Stimulated activated CD4-positive, alpha-beta T cell treated with anti-CD3 and anti-CD28 coated beads, Interleukin-4, amount 100 ng/mL, for 1 hour (primary cell): ENCODE data around the gene NACC2.

Experiments
- DNase-seq: peaks from one replicate; pipeline ENCODE4 v3.0.0-alpha.2; 2020

NACC2 gene

DNA sequence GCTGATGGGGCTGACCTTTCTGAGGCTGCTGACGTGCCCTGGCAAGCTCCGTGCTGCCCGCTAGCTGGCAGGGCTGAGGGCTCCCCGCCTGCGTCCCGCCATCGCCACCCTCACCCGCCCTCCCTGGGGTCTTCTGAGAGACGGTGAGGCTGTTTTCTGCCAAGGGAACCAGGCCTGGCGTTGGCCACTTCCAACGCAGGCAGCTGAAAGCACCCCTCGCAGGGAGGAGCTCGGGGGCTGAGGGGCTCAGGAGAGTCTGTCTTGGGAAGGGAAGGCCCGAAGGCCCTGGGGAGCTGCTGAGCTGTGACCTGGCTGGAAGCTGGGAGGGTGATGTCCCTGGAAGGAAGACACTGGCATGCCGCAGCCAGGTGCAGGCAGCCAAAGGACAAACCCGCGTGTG lies 33.3 kb upstream of the NACC2 start:
- DNase-seq = no peak

DNA sequence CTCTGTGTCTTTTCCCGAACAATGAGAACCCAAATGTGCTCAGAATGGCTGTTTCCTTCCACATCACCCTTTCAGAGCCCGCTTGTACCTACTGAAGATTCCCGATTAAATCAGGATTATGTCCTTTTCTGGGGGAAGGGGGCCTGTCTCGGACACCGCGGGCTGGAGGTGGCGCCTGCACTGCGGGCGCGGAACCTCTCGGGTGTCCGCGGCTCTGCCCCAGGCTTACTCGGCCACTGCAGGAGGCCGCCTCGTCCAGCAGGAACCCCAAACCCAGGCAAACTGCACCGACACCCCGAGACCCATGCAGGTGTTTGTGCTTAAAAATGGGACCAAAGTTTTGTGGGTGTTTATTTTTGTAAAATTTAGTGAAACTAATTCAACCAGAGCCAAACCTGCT lies 32.2 kb upstream of the NACC2 start:
- no peak for DNase-seq

DNA sequence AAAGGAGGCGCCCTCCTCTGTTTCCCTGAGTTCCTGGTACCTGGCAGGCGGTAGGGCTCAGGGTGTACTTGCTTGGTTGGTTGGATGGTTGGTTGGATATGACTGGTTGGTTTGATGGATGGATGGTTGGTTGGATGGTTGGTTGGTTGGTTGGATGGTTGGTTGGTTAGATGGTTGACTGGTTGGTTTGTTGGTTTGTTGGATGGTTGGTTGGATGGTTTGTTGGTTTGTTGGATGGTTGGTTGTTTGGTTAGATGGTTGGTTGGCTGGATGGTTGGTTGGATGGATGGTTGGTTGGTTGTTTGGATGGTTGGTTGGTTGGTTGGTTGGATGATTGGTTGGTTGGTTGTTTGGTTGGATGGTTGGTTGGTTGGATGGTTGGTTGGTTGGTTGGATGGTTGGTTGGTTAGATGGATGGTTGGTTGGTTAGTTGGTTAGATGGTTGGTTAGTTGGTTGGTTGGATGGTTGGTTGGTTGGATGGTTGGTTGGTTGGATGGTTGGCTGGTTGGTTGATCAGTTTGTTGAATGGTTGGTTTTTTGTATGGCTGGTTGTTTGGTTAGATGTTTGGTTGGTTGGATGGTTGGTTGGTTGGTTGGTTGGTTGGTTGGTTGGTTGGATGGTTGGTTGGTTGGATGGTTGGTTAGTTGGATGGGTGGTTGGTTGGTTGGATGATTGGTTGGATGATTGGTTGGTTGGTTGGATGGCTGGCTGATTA lies 30.0 kb upstream of the NACC2 start:
- DNase-seq = no peak

DNA sequence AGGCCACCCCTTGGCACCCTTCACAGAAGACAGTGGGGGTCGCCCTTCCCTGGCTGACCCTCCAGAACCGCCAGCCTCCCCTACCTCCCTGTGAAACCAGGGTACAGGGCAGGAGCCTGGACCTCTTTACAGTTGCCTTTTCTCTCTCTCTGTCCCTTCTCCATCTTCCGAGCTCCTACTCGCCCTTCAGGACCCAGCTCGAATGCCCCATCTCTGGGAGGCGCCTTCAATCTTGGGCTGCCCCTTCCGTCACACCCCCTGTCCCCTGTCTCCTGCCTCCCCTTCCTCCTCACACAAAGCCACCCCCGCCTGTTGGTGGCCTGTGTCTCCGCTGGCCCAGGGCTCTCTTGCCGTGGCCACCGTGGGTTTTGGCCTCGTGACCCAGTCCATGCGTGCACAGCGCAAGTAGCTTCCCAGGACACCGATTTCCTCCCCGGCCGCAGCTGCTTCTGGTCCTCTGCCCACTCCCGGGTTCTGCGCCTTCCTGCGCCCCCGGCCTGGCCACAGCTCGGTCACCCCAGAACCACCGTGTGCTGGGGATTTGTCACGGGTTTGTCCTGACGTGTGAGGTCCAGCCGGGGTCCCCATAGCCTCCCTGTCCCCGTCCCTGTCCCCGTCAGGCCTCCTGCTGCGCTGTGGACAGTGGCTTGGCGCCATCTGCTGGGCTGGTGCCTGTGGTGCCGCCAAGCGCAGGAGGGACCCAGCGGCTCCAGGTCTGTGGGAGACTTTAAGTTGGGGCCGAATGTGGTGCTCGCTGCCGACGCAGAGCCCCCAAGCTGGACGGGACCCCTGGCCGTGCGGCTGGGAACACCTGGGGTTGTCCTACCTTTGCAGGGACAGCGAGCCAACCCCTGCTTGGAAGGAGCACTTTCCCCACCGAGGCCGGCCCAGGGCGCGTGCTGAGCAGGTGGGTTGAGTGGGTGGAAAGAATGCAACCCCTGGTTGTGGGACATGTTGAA lies 27.6 kb upstream of the NACC2 start:
- peak; percentile 83 for DNase-seq

DNA sequence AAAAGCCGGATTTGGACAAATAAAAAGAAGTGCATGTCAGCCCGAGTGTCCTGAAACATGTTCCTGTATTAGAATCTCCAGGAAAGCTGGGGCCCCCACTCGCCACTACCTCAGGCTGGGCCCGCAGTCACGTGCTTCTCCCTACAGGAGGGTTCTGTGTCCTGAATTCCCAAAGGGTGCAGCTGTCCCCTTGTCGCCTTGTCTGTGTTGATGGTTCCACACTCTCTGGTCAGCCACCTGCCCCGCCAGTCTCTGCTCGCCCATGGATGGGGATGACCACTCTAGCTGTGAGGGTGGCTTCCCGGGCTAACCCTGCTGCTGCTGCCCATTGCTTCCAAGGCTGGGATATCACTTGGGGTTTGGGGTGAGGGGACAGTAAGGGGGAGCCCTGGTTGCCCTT lies 26.7 kb upstream of the NACC2 start:
- DNase-seq = no peak

DNA sequence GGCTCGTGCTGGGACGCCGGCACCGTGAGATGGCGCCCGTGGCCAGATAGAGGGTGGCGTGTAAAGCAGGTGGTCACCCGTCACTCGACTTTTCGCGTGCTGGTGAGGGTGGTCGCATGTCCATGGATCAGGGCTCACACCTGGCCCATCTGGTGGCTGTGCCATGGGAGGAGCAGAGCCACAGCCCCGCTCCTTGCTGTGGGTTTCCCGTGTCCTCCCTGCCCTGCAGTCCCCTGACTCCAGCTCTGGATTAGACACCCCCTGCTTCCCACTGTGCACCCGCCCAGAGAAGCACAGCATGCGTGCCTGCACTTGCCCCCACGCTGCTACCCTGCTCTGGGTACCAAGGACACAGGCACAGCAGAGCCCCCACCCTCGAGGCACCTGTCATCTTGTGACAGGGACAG lies 25.4 kb upstream of the NACC2 start:
- no peak for DNase-seq

DNA sequence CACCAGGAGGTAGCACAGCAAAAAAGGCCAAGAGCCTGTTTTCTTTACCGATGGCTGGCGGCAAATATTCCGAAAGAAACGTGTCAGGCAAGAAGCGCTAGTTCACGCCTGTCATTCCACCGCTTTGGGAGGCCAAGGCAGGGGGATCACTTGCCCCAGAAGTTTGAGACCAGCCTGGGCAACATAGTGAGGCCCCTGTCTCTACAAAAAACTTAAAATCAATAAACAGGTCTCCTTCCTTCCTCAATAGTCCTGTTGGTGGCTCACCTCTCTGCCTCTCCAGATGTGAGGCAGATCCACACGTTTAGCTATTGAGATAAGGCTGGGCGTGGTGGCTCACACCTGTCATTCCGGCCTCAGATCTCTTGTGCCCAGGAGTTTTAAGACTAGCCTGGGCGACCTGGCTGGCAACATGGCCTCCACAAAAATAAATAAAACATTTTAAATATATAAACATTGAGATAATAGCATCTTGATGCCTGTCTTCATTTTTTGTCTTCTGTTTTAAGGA lies 24.8 kb upstream of the NACC2 start:
- DNase-seq = no peak

DNA sequence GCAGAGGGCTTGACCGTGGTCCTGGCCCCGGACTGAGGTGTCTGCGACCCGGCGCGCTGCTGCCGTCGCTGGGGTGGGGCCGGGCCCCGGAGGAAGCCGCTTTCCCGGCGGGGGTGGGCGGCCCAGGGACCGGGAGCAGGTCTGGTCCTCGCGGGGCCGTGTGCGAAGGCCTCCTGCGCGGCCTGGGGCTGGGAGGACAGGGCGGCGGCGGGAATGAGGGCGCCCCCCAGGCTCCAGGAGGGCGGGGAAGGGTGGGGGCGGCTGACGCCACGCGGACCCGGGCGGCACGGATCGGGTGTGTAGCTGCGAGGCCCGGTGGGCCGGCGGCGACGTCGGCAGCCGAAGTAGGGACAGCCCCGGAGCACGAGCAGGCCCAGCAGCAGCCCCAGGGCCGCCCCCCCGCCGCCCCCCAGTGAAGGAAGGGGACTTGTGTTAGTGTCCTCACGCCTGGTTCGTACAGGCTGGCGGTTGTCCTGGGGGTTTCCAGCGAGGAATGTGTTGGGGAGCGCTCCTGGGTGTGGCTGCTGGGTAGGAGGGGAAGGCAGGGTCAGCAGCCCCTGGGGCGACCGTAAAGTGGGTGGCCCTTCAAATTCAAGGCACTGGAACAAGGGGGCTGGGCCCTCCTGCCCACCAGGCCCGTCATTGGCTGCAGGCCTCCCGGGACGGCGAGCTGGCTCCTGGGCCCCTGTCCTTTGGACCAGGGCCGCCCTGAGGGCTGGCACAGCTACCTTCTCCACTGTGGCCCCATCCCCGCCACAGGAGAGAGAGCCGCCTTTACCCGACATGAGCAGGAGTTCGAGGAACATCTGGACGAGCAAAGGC lies 24.2 kb upstream of the NACC2 start:
- DNase-seq = peak; percentile 38

DNA sequence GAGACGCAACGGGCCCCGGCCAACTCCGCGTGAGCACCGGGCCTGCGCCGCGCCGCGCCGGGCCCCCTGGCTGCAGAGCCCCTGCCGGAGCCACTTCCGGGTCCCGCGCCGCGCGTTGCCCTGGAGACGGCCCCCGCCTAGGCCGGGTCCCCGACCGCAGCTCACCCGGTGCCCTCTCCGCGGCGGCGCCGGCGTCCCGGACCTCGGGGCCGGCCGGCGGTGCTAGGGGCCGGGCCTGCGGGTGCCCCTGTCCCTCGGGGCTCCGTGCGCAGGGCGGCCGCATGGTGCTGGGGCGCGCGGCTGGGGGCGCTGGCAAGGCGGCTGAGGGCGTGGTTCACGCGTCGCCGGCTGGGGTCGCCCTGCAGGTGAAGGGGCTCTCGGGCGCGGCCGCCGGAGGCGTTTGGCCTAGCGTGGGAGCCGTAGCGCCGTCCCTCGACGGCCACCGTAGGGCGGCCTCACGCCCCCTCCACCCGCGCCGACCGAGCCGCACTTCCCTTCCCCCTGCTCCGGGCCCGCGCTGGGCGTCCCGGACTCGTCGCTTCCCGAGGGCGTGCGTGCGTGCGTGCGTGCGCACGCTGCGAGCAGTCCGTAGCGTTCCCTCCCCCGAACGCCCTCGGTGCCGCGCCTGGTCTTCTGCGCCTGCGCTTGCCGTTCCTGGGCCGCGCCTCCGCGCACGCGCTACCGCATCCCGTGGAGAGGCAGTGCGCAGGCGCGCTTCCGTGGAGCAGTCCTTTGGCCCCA lies 23.4 kb upstream of the NACC2 start, which contains the start of gene TMEM250:
Gene TMEM250, minus strand, starts transcription at position 556 of the 741 bp plus-strand sequence. CDS start 1,975 bp downstream, outside the sequence.
- DNase-seq = peak; percentile 96

DNA sequence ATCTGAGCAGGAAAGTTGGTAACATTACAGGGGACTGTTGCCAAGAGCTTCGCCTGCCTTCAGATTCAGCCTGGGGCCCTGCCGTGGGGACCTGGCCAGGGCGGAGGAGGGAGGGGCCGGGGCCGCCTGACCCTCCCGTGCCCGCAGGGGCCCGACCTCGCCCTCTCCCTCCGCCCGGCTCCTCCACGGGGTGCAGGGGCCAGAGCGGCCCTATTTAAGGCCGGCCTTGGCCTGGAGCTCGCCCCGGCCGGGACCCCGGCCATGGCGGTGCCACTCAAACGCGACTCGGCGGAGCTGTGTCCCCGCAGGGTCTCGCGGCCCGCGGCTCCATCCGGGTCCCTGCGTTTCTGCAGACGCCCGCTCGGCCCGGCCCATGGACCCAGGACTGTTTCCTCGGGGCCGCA lies 22.8 kb upstream of the NACC2 start:
- no peak for DNase-seq

DNA sequence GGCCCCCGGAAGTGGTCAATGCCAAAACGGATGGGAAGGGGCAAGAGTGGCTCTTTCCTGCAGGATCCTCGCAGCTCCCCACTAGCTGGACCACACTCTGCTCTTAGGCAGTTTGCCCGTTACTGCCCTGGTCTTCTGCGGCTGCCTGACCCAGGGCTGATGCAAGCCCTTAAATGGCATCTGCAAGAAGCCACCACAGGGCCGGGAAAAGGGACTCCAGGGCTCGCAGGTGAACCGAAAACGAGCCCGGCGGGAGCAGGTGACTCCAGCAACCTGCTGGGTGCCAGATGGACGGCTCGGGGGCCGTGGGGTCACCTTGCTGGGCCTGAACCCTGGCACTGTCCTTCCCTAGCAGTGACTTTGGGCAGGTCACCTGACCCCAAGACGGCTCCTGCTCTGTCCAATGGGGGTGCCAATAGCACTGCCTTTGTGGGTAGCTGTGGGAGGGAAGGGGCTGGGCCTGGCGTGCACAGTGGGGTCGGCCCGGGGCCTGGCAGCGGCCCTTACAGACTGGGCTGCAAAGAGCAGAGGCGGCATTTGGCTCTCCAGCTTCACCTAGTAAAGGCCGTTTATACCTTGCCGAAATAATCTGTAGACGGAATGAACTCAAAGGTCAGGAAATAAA lies 22.3 kb upstream of the NACC2 start:
- no peak for DNase-seq

DNA sequence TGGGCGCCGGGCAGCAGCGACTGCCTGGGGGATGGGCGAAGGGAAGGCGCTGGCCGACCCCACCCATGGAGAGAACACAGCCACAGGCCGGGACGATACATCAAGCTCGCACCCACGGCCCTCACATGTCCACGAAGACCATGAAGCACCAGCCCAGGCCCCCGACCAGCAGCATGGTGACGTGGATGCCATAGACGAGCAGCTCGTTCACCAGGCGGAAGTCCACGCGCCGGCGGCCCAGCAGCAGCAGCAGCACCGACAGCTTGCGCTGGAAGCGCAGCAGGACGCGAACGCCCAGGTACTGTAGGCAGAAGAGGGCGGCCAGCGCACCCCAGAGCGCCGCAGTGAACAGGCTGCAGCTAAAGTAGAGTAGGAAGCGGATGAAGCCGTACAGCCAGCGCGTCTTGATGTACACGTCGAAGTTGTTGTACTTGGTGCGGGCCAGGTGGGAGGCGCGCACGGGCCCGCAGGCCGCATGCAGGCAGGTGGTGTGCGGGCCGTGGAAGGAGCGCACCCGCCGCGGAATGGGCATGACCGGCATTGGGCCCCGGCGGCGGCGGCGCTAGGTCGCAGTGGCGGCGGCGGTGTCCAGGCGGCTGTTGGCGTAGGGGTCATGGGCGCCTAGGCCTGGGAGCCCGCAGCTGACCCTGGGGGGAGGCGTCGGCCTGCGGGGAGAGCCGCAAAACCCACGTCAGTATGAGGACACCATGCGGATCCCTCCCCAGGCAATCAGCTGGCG lies 21.4 kb upstream of the NACC2 start:
- DNase-seq = no peak

DNA sequence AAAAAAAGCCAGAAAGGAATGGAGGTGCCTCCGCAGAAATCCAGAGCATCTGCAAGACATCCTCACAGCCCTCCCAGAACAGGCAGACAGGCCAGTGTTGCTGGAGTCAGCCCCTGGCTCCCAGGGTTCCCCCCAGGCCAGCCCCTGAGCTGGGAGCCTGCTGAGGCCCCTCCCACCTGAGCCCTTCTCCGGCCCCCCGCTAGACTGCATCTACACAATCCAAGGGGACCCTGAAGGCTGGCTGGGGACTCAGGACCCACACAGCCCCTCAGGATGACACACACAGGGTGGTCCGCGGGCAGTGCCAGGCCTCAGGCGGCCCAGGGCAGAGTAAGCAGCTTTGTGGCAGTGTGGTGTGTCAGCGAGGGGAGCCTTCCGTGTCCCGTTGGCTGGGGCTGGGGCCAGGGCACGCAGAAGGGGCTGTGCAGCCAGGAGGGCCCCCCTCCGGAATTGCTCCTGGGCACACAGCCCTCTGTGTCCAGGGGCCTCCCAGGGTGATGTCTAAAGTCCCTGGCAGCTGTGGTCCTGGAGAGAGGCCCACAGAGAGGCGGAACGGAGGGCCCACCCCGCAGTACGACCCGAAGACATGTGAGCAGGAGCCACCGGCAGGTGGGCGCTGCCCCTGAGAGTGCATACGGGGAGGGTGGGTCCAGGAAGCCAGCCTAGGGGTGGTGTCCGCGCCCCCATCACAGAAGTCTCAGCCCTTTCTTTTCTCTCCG lies 20.7 kb upstream of the NACC2 start:
- DNase-seq = no peak

DNA sequence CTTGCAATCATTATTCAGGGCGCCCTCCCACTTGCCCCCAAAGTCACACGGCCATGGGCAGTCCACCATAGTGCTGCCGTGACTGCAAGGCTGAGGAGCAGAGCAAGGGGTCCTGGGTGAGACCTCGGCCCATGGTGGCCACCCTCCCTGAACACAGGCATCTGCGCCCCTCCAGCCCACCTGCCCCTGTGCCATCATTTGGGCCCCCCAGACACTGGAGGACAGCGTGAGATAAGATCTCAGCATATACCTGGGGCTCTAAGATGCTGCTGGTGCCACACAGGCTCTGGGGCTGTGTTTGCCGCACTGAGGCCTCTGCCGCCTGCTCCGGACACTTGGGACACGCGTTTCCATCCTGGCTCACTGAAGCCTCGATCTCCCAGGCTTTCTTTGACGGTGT lies 20.1 kb upstream of the NACC2 start:
- DNase-seq = no peak

DNA sequence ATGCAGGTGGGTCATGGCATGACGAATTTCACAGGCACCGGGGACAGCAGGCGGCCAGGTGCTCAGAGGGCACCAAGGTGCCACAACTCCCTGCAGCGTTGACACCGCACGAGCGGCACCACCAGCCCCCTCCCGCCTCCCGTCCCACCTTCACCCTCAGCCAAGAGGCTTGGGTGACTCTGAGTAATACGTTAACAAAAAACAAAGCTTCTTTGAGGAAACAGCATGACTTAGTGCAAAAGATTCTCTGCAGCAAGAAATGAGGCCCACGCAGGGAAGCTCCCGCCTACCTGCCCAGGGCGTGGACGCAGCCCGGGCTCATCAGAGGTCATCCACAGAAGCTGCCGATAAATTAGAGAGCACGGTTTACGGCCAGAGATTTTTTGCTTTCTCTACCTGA lies 19.5 kb upstream of the NACC2 start:
- no peak for DNase-seq

DNA sequence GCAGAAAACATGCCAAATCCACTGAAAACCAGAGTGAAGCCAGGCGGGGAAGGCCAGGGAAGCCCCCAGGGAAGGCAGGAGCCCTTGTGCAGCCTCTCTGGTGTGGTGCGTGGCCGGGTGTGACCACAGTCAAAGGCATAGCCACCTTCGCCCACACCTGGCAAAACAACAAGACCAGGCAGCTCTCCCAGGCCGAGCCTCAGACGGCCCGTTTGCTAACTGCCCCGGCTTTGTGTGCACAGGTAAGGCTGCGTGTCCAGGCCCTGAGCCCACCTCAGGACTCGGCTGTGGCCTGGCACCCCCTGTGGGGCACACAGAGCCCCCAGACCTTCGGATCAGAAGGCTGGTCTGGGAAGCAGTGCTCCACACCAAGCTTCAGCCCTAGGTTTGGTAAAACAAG lies 17.5 kb upstream of the NACC2 start:
- no peak for DNase-seq

DNA sequence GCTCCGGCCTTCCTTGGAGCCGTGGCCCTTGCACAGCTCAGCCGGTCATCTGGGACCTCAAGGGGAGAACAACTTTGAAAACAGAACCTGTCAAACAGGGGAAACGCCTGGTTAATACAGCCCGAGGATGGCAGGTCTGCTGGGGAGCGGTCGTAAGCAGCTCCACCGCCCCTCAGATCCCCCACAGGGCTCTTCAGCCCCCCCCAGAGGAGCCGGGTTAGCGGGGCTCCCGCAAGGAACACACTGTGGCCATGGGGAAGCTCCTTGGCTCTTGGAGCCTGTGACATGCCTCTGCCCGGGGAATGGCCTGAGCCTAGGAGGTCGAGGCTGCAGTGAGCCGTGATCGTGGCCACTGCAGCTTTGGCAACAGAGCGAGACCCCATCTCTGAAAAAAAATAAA lies 16.8 kb upstream of the NACC2 start:
- DNase-seq = no peak

DNA sequence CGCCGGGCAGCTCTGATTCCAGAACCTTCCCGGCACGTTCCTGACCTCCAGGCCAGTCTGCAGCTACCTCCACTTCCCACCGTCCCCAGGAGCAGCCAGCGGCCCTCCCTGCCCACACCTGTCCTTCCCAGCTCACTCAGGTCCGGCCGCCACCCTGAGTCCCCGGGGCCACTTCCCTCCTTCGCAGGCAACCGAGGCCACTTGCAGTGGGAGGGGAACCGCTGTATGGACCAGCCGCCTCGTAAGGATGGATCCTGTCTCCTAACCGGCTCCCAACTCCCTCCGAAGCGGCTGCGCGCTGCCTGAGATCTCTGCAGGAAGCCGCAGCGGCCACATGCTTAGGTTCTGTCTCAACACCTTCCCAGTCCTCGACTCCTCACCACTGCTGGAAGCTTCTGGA lies 16.1 kb upstream of the NACC2 start:
- DNase-seq = no peak

DNA sequence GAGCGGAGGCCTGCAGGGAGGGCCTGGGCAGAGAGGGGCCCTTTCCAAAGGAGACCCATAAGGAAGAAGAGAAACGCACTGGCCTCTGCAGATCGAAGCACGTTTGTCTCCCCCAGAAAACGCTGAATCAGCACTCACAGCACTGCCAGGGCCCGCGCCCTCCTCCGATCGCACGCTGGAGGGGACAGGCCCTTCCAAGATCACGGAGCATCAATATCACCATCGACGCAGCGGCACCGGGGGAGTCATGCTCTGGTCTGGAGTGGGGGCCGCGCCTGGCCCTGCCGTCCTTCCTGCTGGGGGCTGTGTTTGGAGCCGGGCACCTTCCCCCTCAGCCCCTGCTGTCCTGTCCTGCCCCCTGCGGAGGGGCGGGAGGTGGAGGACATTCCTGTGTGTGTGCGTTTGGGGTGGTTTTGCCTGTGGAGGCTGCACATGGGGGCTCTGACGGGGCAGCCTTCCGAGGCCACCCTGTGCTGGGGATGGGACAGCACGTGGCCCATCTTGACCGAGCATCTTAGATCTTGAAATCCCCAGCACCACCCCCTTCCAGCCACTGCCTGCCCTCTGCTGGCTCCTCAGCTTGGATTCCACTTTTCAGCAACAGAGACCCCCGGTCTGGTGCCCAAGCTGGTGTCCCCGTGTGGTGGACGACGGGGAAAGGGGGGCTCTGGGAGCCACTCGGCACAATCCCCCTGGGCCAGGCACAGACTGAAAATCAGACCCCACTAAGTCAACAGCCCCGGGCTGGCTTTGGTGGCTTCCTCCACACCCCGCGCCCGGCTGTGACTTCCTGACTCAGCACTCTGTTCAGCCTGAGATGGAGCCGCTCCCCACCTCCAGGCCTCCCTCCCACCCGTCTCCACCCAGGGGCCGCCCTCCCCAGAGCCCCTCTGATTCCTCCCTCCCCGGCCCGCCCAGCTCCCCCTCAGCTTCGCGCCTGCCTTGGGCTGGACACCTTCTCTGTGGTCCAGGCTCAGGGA lies 15.3 kb upstream of the NACC2 start:
- peak; percentile 46 for DNase-seq
